CD4-positive, alpha-beta T cell (primary cell): ENCODE results near the gene KMT5B. TPM values are rescaled to one million over a fixed set of nuclear protein-coding genes. Genes with fewer than 3 reads are reported as not detected.

Experiments
- ATAC-seq: fragments of 200-7000 bp; cut with Tn5 transposase; one replicate; pipeline ENCODE4 v1.10.0; 2022; ENCODE audit warnings: mild to moderate bottlenecking; ENCODE audit not compliant: poor library complexity
- CTCF ChIA-PET: fragments of 350-600 bp; sonication (Branson Sonifier 250); formaldehyde crosslinking; loops from one replicate; lab custom pipeline; 2021; ENCODE audit warnings: antibody characterized with exemption, inconsistent platforms; lab: Charles Lee
- POLR2A ChIA-PET: fragments of 350-600 bp; sonication (Branson Sonifier 250); formaldehyde crosslinking; loops from one replicate; lab custom pipeline; 2021; ENCODE audit warnings: antibody characterized with exemption, inconsistent platforms; lab: Charles Lee
- DNase-seq, 14 experiments: peaks; one replicate each; pipeline ENCODE4 v3.0.0-alpha.2; 2013 to 2020; ENCODE audit warnings: mixed read lengths in 2 of 14
- H3K27ac ChIP-seq, 2 donors: one replicate each; pipeline versions ENCODE4 v1.5.1 to v1.7.0; 2013; ENCODE audit warnings: low read length in 2 of 2, low read depth in 1 of 2, mild to moderate bottlenecking in 1 of 2
- H3K27me3 ChIP-seq, 2 experiments: 1 replicate in 1 of 2; 2 replicates in 1 of 2; pipeline versions ENCODE4 v1.6.1 to v1.7.0; 2013; ENCODE audit warnings: low read length in 2 of 2, control low read depth in 1 of 2, mild to moderate bottlenecking in 1 of 2, moderate library complexity in 1 of 2; ENCODE audit not compliant: insufficient read depth in 2 of 2, control insufficient read depth in 1 of 2
- H3K36me3 ChIP-seq: one replicate; pipeline ENCODE4 v1.6.1; 2013; ENCODE audit warnings: low read length, control low read depth; ENCODE audit not compliant: insufficient read depth
- H3K4me1 ChIP-seq: one replicate; pipeline ENCODE4 v1.6.1; 2013; ENCODE audit warnings: low read length, control low read depth; ENCODE audit not compliant: insufficient read depth
- H3K4me3 ChIP-seq: one replicate; pipeline ENCODE4 v1.5.1; 2013; ENCODE audit warnings: mild to moderate bottlenecking, low read length, moderate library complexity
- H3K9me3 ChIP-seq, 2 experiments: 1 replicate in 1 of 2; 2 replicates in 1 of 2; pipeline versions ENCODE4 v1.6.1 to v1.7.0; 2013; ENCODE audit warnings: low read length in 2 of 2, mild to moderate bottlenecking in 2 of 2, control low read depth in 1 of 2, moderate library complexity in 1 of 2; ENCODE audit not compliant: control insufficient read depth in 1 of 2, insufficient read depth in 1 of 2
- H3K27ac Mint-ChIP-seq: one replicate; pipeline ENCODE4 v1.8.0; 2020; ENCODE audit warnings: mixed read lengths
- H3K27me3 Mint-ChIP-seq: one replicate; pipeline ENCODE4 v1.8.0; 2021; ENCODE audit warnings: mixed read lengths
- H3K36me3 Mint-ChIP-seq: one replicate; pipeline ENCODE4 v1.8.0; 2021; ENCODE audit warnings: low read depth, mixed read lengths
- H3K4me1 Mint-ChIP-seq: one replicate; pipeline ENCODE4 v1.8.0; 2021; ENCODE audit warnings: low read depth, mixed read lengths
- H3K4me3 Mint-ChIP-seq: one replicate; pipeline ENCODE4 v1.8.0; 2020; ENCODE audit warnings: mild to moderate bottlenecking, mixed read lengths
- H3K9me3 Mint-ChIP-seq: one replicate; pipeline ENCODE4 v1.8.0; 2020; ENCODE audit warnings: mixed read lengths
- intact Hi-C, 2 experiments: fragments of 100-400 bp; cut with DNase I in 1 of 2; cut with micrococcal nuclease in 1 of 2; formaldehyde crosslinking; loops; one replicate each; pipeline versions ENCODE4 v1.15.1 to v1.9.0; 2023 to 2025; cut with DNase I, micrococcal nuclease
- total RNA-seq, 174 experiments: library from RNA in 2 of 174; stranded (reverse) in 2 of 174; gene quantifications; one replicate each; pipeline ENCODE4 v1.2.3 and lab custom pipeline; 2021 to 2026
- TF ChIP-seq, protein P1 (sequence below): fragments of 200-600 bp; IDR thresholded peaks from one replicate; pipeline ENCODE4 v1.8.0; 2022; ENCODE audit warnings: antibody characterized with exemption, mild to moderate bottlenecking

Gene KMT5B
- total RNA-seq, 2 experiments from 2014 or later = 22.5 to 23.3 TPM

GRCh38 chr11:68212421-68213134 lies 518 bp downstream of the KMT5B start:
- Histone ChIP-seq H3K27ac (peak overlapping the region in 1 of 2 donors; percentile 35), H3K4me3 (peak overlapping the region; percentile 78), H3K36me3 (no peaks in the 10 kb centered on the region), H3K4me1 (peaks cover 46% of the 10 kb centered on the region), H3K9me3 (no peaks in the 10 kb centered on the region), H3K27me3 (no peaks in the 10 kb centered on the region)
- H3K27ac Mint-ChIP-seq = peak overlapping the region; percentile 96
- H3K4me3 Mint-ChIP-seq = peak overlapping the region; percentile 94
- TF ChIP-seq, protein P1, sequence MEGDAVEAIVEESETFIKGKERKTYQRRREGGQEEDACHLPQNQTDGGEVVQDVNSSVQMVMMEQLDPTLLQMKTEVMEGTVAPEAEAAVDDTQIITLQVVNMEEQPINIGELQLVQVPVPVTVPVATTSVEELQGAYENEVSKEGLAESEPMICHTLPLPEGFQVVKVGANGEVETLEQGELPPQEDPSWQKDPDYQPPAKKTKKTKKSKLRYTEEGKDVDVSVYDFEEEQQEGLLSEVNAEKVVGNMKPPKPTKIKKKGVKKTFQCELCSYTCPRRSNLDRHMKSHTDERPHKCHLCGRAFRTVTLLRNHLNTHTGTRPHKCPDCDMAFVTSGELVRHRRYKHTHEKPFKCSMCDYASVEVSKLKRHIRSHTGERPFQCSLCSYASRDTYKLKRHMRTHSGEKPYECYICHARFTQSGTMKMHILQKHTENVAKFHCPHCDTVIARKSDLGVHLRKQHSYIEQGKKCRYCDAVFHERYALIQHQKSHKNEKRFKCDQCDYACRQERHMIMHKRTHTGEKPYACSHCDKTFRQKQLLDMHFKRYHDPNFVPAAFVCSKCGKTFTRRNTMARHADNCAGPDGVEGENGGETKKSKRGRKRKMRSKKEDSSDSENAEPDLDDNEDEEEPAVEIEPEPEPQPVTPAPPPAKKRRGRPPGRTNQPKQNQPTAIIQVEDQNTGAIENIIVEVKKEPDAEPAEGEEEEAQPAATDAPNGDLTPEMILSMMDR = no peak
- H3K36me3 Mint-ChIP-seq = peaks cover 29% of the 10 kb centered on the region
- CTCF ChIA-PET = no interaction called here
- ATAC-seq = peak; percentile 50
- peaks cover 13% of the 10 kb centered on the region for H3K27me3 Mint-ChIP-seq
- H3K9me3 Mint-ChIP-seq = no peaks in the 10 kb centered on the region
- DNase-seq = peak in 13 of 14 experiments; percentile 16 to 80 (median 43)
- intact Hi-C loops = loop anchor here in 1 of 2 experiments (2.0 to 5.0 kb wide), 5 partner anchors 60 to 405 kb away; partner anchors contain the start of genes C11orf24, CHKA and PPP6R3
- H3K4me1 Mint-ChIP-seq = peaks cover 56% of the 10 kb centered on the region
- POLR2A ChIA-PET = interaction anchor here (1.6 kb wide), 1 partner anchor 59 kb away, joined by 5 read pairs; the partner anchor contains the start of gene C11orf24

- TF ChIP-seq, protein P1 = no peak
- Mint-ChIP-seq H3K27ac (peak overlapping the region; percentile 96), H3K36me3 (peaks cover 29% of the 10 kb centered on the region), H3K27me3 (peaks cover 13% of the 10 kb centered on the region), H3K4me1 (peaks cover 64% of the 10 kb centered on the region), H3K4me3 (peak overlapping the region; percentile 94), H3K9me3 (no peaks in the 10 kb centered on the region)
- Histone ChIP-seq H3K27ac (no peak overlapping the region), H3K27me3 (no peaks in the 10 kb centered on the region), H3K4me1 (peaks cover 46% of the 10 kb centered on the region), H3K4me3 (peak overlapping the region; percentile 71), H3K9me3 (no peaks in the 10 kb centered on the region), H3K36me3 (no peaks in the 10 kb centered on the region)
- intact Hi-C loops = loop anchor here in 1 of 2 experiments (5.0 kb wide), 4 partner anchors 61 to 404 kb away; partner anchors contain the start of genes C11orf24 and PPP6R3
- ATAC-seq = no peak
- ChIA-PET POLR2A (interaction anchor here (0.6 to 1.6 kb wide), 2 partner anchors 60 to 338 kb away, joined by 3 to 5 read pairs; partner anchors contain the start of gene C11orf24), CTCF (no interaction called here)
- DNase-seq = peak in 2 of 14 experiments; percentile 16 to 21
Measured at GRCh38 chr11:68211546-68211945, 1.6 kb downstream of the KMT5B start.

- Mint-ChIP-seq H3K9me3 (no peaks in the 10 kb centered on the region), H3K4me1 (peaks cover 71% of the 10 kb centered on the region)
- peak; percentile 67 for ATAC-seq
Measured at GRCh38 chr11:68206211-68206610, 6.9 kb downstream of the KMT5B start.

More at GRCh38 chr11:68206211-68206610, 6.9 kb downstream of the KMT5B start:
- Histone ChIP-seq H3K27me3 (no peaks in the 10 kb centered on the region), H3K27ac (no peak overlapping the region), H3K4me1 (peaks cover 57% of the 10 kb centered on the region), H3K9me3 (no peaks in the 10 kb centered on the region), H3K36me3 (no peaks in the 10 kb centered on the region), H3K4me3 (no peak overlapping the region)
- POLR2A ChIA-PET = no interaction called here
- TF ChIP-seq, protein P1 = peak; percentile 74
- H3K27me3 Mint-ChIP-seq = no peaks in the 10 kb centered on the region
- H3K4me3 Mint-ChIP-seq = peak overlapping the region; percentile 34
- peak overlapping the region; percentile 25 for H3K27ac Mint-ChIP-seq
- intact Hi-C loops = loop anchor here (1.0 to 10.0 kb wide), 4 partner anchors 81 to 201 kb away; partner anchors contain the start of genes CHKA (in 1 of the 2) and UNC93B1 (in 1 of the 2)
- no peaks in the 10 kb centered on the region for H3K36me3 Mint-ChIP-seq
- DNase-seq = peak in 3 of 14 experiments; percentile 63 to 76 (median 75)
- CTCF ChIA-PET = interaction anchor here (0.6 to 1.5 kb wide), 3 partner anchors 9 to 47 kb away, joined by 3 to 4 read pairs (median 3); no protein-coding TSS in a partner anchor
